Neural progenitor cell (in vitro differentiated cells): ENCODE data around the gene GRK3.

Source experiments
- EZH2phosphoT487 ChIP-seq: fragments of 200-600 bp; sonication (generic); IDR thresholded peaks from 2 replicates; pipeline ENCODE4 v1.6.1; 2017; ENCODE audit warnings: antibody characterized with exemption
- TF ChIP-seq, protein P1 (sequence below): fragments of 200-600 bp; sonication (generic); IDR thresholded peaks from 2 replicates; pipeline ENCODE4 v1.5.1; 2017; ENCODE audit warnings: antibody characterized with exemption, mild to moderate bottlenecking

DNA sequence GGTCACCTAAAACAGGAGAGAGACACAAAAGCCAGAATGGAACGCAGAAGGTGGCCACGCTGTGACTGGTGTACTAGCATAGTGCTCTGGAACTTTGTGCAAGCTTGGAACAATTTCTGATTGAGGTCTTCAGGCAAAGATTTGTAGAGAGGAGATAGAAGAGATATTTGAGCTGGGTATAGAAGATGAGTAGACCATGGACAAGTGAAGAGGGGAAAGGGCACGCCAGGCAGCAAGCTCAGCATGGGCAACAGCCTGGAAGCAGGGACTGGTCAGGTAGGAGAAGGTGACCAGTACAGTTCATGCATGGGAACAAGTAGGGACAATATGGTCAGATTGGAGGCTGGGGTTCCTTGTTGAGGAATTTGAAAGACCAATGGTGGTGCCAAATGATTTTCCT is 201.9 kb downstream of the GRK3 start:
- no peak for TF ChIP-seq EZH2phosphoT487
- TF ChIP-seq, protein P1, sequence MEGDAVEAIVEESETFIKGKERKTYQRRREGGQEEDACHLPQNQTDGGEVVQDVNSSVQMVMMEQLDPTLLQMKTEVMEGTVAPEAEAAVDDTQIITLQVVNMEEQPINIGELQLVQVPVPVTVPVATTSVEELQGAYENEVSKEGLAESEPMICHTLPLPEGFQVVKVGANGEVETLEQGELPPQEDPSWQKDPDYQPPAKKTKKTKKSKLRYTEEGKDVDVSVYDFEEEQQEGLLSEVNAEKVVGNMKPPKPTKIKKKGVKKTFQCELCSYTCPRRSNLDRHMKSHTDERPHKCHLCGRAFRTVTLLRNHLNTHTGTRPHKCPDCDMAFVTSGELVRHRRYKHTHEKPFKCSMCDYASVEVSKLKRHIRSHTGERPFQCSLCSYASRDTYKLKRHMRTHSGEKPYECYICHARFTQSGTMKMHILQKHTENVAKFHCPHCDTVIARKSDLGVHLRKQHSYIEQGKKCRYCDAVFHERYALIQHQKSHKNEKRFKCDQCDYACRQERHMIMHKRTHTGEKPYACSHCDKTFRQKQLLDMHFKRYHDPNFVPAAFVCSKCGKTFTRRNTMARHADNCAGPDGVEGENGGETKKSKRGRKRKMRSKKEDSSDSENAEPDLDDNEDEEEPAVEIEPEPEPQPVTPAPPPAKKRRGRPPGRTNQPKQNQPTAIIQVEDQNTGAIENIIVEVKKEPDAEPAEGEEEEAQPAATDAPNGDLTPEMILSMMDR: no peak
